ENCODE results near the gene DVL2.

DVL2 gene

DNA sequence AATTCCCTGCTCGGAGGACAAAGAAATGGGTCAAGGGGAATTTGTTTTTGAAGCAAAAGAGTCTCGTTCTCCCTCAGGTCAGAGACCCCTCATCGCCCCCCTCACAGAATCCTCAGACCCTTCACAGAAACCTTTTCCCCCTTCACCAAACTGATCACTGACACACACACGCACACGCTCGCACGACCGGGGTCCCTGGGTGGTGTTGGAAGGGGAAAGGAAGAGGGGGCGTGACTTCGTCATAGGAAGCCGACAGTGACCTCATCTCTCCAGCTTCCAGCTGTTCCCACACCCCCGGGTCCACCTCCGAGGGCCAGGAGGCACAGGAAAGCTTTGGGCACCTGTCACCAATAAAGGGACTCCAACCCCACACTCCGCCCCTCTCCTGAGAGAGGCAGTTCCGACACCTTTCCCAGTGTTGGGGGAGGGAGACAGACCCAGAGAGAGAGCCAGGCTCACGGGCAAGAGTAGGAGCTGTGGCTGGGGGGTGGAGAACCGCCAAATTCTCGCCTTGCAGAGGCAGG is 56.3 kb downstream of the DVL2 start:
- DNase-seq (ENCODE audit: low spot score), result no peak
- in situ Hi-C loops (cut with MboI; ENCODE audit: low sequenced_read_pairs, unreplicated experiment), result no loop called here
- TF ChIP-seq, protein P1, sequence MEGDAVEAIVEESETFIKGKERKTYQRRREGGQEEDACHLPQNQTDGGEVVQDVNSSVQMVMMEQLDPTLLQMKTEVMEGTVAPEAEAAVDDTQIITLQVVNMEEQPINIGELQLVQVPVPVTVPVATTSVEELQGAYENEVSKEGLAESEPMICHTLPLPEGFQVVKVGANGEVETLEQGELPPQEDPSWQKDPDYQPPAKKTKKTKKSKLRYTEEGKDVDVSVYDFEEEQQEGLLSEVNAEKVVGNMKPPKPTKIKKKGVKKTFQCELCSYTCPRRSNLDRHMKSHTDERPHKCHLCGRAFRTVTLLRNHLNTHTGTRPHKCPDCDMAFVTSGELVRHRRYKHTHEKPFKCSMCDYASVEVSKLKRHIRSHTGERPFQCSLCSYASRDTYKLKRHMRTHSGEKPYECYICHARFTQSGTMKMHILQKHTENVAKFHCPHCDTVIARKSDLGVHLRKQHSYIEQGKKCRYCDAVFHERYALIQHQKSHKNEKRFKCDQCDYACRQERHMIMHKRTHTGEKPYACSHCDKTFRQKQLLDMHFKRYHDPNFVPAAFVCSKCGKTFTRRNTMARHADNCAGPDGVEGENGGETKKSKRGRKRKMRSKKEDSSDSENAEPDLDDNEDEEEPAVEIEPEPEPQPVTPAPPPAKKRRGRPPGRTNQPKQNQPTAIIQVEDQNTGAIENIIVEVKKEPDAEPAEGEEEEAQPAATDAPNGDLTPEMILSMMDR (IDR thresholded peaks at IDR 0.05; ENCODE audit: borderline replicate concordance, control extremely low read depth, extremely low read depth, insufficient read depth, missing control alignments), result no peak

DNA sequence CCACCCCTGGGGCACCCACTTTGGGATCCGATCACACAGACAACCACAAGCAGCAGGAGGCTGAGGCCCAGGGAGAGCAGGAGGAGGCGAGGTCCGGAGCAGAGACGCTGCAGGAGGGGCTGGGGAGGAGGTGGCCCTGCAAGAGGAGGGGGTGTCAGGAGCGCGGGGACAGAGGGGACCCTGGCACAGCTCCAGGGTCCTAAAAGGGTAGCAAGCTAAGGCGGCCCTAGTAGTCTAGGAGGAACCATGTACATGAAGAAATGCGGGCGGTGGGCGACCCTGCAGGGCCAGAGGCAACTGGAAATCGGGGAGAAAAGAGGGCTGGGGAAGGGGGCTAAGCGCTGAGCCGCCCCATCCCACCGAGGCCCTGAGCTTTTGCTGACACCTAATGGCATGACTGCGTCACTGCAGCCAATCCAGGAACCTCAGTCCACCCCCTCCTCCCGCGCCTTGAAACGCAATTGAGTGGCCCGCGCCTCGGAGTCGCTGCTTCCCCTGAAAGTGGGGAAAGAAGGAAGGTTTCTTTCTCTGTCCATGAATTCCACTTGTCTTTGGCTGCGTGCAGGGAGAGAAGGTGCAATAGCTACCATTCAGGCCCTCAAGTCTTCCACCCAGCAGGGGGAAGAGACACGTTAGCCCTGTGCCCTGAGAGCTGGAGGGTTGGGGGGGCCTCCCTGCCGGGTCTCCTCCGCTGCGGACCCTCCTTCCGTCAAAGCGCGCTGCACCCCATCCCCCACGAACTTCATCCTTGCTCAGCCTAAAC is 56.9 kb downstream of the DVL2 start:
- TF ChIP-seq, protein P1 (IDR thresholded peaks at IDR 0.05; ENCODE audit: borderline replicate concordance, control extremely low read depth, extremely low read depth, insufficient read depth, missing control alignments), result peak; percentile 93
- DNase-seq (ENCODE audit: low spot score), result peak; percentile 92
- in situ Hi-C loops (cut with MboI; ENCODE audit: low sequenced_read_pairs, unreplicated experiment), result no loop called here

DNA sequence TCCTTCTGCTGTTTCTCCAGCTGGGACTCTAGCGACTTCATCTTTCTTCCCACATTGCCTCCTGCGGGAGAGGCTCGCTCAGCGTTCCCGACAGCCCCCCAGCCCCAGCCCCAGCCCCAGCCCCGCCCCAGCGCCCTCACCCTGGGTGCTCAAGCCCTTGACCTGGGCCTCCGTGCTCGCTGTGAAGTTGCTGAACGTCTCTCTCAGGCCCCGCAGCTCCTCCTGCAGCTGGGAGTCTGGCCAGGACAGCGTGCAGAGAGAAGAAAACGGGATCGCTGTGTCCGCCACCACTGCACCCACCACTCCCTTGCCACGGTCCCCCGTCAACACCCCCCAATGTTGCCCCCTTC is 57.5 kb downstream of the DVL2 start:
- TF ChIP-seq, protein P1 (IDR thresholded peaks at IDR 0.05; ENCODE audit: borderline replicate concordance, control extremely low read depth, extremely low read depth, insufficient read depth, missing control alignments), result no peak
- in situ Hi-C loops (cut with MboI; ENCODE audit: low sequenced_read_pairs, unreplicated experiment), result no loop called here

DNA sequence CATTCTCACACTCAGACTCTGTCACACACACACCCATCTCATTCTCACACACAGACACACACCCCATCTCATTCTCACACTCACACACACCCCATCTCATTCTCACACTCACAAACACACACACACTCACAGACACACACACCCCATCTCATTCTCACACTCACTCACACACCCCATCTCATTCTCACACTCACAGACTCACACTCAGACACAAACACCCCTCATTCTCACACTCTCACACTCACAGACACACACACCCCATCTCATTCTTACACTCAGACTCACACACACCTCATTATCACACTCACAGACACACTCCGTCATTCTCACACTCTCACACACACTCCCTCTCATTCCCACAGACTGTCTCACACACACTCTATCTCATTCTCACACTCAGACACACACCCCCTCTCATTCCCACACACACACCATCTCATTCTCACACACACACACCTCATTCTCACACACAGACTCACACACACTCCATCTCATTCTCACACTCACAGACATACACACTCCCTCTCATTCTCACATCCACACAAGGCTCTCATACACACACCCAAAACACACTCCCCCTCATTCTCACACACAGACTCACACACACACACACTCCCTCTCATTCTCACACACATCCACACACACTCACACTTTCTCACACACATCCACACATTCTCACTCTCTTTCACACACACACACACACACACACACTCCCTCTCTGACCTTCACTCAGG is 58.0 kb downstream of the DVL2 start:
- in situ Hi-C loops (cut with MboI; ENCODE audit: low sequenced_read_pairs, unreplicated experiment), result no loop called here
- DNase-seq (ENCODE audit: low spot score), result peak; percentile 13
- TF ChIP-seq, protein P1 (IDR thresholded peaks at IDR 0.05; ENCODE audit: borderline replicate concordance, control extremely low read depth, extremely low read depth, insufficient read depth, missing control alignments), result no peak

More for the DNA sequence above, 57.5 kb downstream of the DVL2 start:
- DNase-seq (ENCODE audit: low spot score), result no peak
